Body of pancreas (tissue), 4 donors: ENCODE data around the gene TMEM132C.

Experiments used
- CTCF ChIP-seq, 7 experiments: fragments of 450-650 bp in 4 of 7; fragments of 200-600 bp in 3 of 7; sonication (generic) in 3 of 7; IDR thresholded peaks; one replicate each; pipeline ENCODE4 v1.5.1; 2016 to 2019; ENCODE audit warnings: antibody characterized with exemption in 7 of 7
- POLR2A ChIP-seq, 3 donors: fragments of 450-650 bp; IDR thresholded peaks; one replicate each; pipeline ENCODE4 v1.6.1; 2016; ENCODE audit warnings: antibody characterized with exemption in 3 of 3, mild to moderate bottlenecking in 2 of 3

GRCh38 chr12:128382946-128383345 is 116.0 kb downstream of the TMEM132C start:
- TF ChIP-seq POLR2A (IDR thresholded peaks at IDR 0.05) = no peak
- TF ChIP-seq CTCF (IDR thresholded peaks at IDR 0.05) = no peak
